ENCODE data around the gene SBNO2. TPM values are rescaled to one million over a fixed set of nuclear protein-coding genes. Genes with fewer than 3 reads are reported as not detected.

Gene SBNO2
- total RNA-seq, 1 donor from 2014 or later: 3.3 TPM

GRCh38 chr19:1070576-1070930 is 103.5 kb downstream of the SBNO2 start:
- Histone ChIP-seq H3F3A (ENCODE audit: low read depth) (peaks cover 44% of the 10 kb centered on the region), H4K20me1 (ENCODE audit: low read depth) (peaks cover 34% of the 10 kb centered on the region), H2AFZ (replicated peaks) (no peak overlapping the region), H3K79me2 (ENCODE audit: low read depth) (no peaks in the 10 kb centered on the region), H3K4me1 (peaks cover 12% of the 10 kb centered on the region), H3K36me3 (no peaks in the 10 kb centered on the region), H3K9me3 (ENCODE audit: low read depth) (no peaks in the 10 kb centered on the region), H3K27ac (no peak overlapping the region), H3K4me3 (peak overlapping the region; percentile 45), H3K27me3 (peaks cover 70% of the 10 kb centered on the region), H3K4me2 (peak overlapping the region; percentile 83), H3K9ac (no peak overlapping the region)
- TF ChIP-seq CTCF (IDR thresholded peaks at IDR 0.05) (peak; percentile 43), EZH2 (IDR thresholded peaks at IDR 0.05) (no peak), EZH2phosphoT487 (IDR thresholded peaks at IDR 0.05) (no peak)
- DNase-seq (ENCODE audit: low spot score): peak; percentile 70
- Mint-ChIP-seq H3K4me1 (peaks cover 9% of the 10 kb centered on the region), H3K27ac (no peak overlapping the region), H3K4me3 (peak overlapping the region; percentile 48), H3K9me3 (peaks cover 3% of the 10 kb centered on the region), H3K36me3 (no peaks in the 10 kb centered on the region), H3K27me3 (ENCODE audit: insufficient read depth, low read depth) (peaks cover 32% of the 10 kb centered on the region)

DNA sequence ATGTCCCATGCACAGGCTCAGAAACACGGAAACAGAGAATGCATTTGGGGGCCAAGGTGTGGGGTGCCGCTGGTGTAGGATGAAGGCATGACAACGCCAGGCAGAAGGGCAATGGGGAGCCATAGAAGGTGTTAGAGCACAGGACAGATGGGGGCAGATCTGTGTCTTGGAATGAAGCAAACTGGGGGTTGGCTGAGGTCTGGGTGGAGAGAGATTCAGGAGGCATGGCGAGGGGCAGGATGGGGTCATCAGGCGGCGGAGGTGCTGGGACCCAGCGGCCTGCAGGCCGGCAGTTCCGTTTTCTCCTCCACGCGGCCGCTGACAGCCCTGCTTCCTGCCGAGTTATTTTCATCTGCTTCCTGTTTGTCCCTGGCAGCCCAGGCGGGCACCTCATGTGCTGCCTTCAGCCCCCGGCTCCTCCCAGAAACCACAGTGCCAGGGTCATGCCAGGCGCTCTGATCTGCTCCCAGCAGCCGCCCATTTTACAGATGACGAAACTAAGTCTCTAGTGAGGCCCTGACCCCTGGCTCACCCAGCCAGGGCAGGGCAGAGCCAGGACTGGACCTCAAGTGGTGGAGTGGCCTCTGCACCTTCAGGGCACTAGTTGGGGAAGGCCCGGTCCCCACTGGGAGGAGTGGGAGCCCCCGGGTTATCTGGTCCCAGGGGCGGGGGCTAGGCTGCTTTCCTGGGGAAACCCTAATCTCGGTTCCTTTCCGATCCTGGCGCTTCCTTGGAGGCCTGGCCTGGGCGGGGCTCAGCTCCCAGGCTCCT is 104.9 kb downstream of the SBNO2 start:
- no peaks in the 10 kb centered on the region for H3K79me2 ChIP-seq (ENCODE audit: low read depth)
- peaks cover 13% of the 10 kb centered on the region for H3K4me1 Mint-ChIP-seq
- H3K27me3 ChIP-seq: peaks cover 84% of the 10 kb centered on the region
- H3K9me3 Mint-ChIP-seq: peaks cover 3% of the 10 kb centered on the region
- H3K9ac ChIP-seq: no peak overlapping the region
- TF ChIP-seq EZH2phosphoT487 (IDR thresholded peaks at IDR 0.05) (no peak), CTCF (IDR thresholded peaks at IDR 0.05) (no peak), EZH2 (IDR thresholded peaks at IDR 0.05) (no peak)
- H3K4me2 ChIP-seq: no peak overlapping the region
- no peaks in the 10 kb centered on the region for H3K36me3 ChIP-seq
- H3K4me3 ChIP-seq: no peak overlapping the region
- H3K9me3 ChIP-seq (ENCODE audit: low read depth): no peaks in the 10 kb centered on the region
- no peak for DNase-seq (ENCODE audit: low spot score)
- H3K4me1 ChIP-seq: peaks cover 12% of the 10 kb centered on the region
- H3K27ac Mint-ChIP-seq: peak overlapping the region; percentile 69
- H3K4me3 Mint-ChIP-seq: peak overlapping the region; percentile 46
- H3K36me3 Mint-ChIP-seq: no peaks in the 10 kb centered on the region
- peaks cover 34% of the 10 kb centered on the region for H4K20me1 ChIP-seq (ENCODE audit: low read depth)
- no peak overlapping the region for H2AFZ ChIP-seq (replicated peaks)
- H3K27ac ChIP-seq: no peak overlapping the region
- peaks cover 46% of the 10 kb centered on the region for H3F3A ChIP-seq (ENCODE audit: low read depth)
- peaks cover 41% of the 10 kb centered on the region for H3K27me3 Mint-ChIP-seq (ENCODE audit: insufficient read depth, low read depth)

- Mint-ChIP-seq H3K9me3 (peaks cover 3% of the 10 kb centered on the region), H3K4me3 (peak overlapping the region; percentile 46), H3K4me1 (peaks cover 13% of the 10 kb centered on the region), H3K27ac (peak overlapping the region; percentile 69), H3K36me3 (no peaks in the 10 kb centered on the region), H3K27me3 (ENCODE audit: insufficient read depth, low read depth) (peaks cover 43% of the 10 kb centered on the region)
- Histone ChIP-seq H4K20me1 (ENCODE audit: low read depth) (peaks cover 33% of the 10 kb centered on the region), H3K27ac (no peak overlapping the region), H3K9me3 (ENCODE audit: low read depth) (no peaks in the 10 kb centered on the region), H3K4me3 (no peak overlapping the region), H3K79me2 (ENCODE audit: low read depth) (no peaks in the 10 kb centered on the region), H2AFZ (replicated peaks) (no peak overlapping the region), H3F3A (ENCODE audit: low read depth) (peaks cover 50% of the 10 kb centered on the region), H3K9ac (no peak overlapping the region), H3K4me1 (peaks cover 12% of the 10 kb centered on the region), H3K4me2 (no peak overlapping the region), H3K27me3 (peaks cover 93% of the 10 kb centered on the region), H3K36me3 (no peaks in the 10 kb centered on the region)
- TF ChIP-seq EZH2phosphoT487 (IDR thresholded peaks at IDR 0.05): no peak
- TF ChIP-seq CTCF (IDR thresholded peaks at IDR 0.05): no peak
- no peak for TF ChIP-seq EZH2 (IDR thresholded peaks at IDR 0.05)
- no peak for DNase-seq (ENCODE audit: low spot score)
Observed at GRCh38 chr19:1068009-1069001, 105.8 kb downstream of the SBNO2 start.

All from neural progenitor cell (in vitro differentiated cells).